Hepatocyte (in vitro differentiated cells): ENCODE measurements around the gene PTPRD. TPM values are rescaled to one million over a fixed set of nuclear protein-coding genes. Genes with fewer than 3 reads are reported as not detected.
A peak's percentile ranks its signal among the peaks of the same experiment; 100 is the strongest.

Experiments used
- DNase-seq: peaks from one replicate; pipeline ENCODE4 v3.0.0-alpha.2; 2016; ENCODE audit warnings: low spot score
- H2AFZ ChIP-seq: fragments of 200-600 bp; sonication (generic); 2 replicates; pipeline ENCODE4 v1.6.0; 2016; ENCODE audit warnings: antibody characterized with exemption, mild to moderate bottlenecking
- H3K27ac ChIP-seq: fragments of 200-600 bp; sonication (generic); 2 replicates; pipeline ENCODE4 v1.5.1; 2016; ENCODE audit warnings: mild to moderate bottlenecking
- H3K27me3 ChIP-seq: fragments of 200-600 bp; sonication (generic); 2 replicates; pipeline ENCODE4 v1.6.1; 2016
- H3K36me3 ChIP-seq: fragments of 200-600 bp; sonication (generic); replicated peaks from 2 replicates; pipeline ENCODE4 v1.5.1; 2016; ENCODE audit warnings: low read depth; ENCODE audit not compliant: insufficient read depth
- H3K4me1 ChIP-seq: fragments of 200-600 bp; sonication (generic); 2 replicates; pipeline ENCODE4 v1.5.1; 2016; ENCODE audit warnings: mild to moderate bottlenecking, moderate library complexity; ENCODE audit not compliant: insufficient read depth
- H3K4me2 ChIP-seq: fragments of 200-600 bp; sonication (generic); 2 replicates; pipeline ENCODE4 v1.6.0; 2016
- H3K4me3 ChIP-seq: fragments of 200-600 bp; sonication (generic); 2 replicates; pipeline ENCODE4 v1.5.1; 2016; ENCODE audit warnings: mild to moderate bottlenecking
- H3K79me2 ChIP-seq: fragments of 200-600 bp; sonication (generic); 2 replicates; pipeline ENCODE4 v1.6.0; 2017; ENCODE audit warnings: mild to moderate bottlenecking
- H3K9me2 ChIP-seq: fragments of 200-600 bp; sonication (generic); replicated peaks from 2 replicates; pipeline ENCODE4 v1.6.0; 2017; ENCODE audit warnings: mild to moderate bottlenecking; ENCODE audit not compliant: insufficient read depth
- H3K9me3 ChIP-seq: fragments of 200-600 bp; sonication (generic); 2 replicates; pipeline ENCODE4 v1.5.1; 2016; ENCODE audit warnings: low read depth, mild to moderate bottlenecking
- H4K20me1 ChIP-seq: fragments of 200-600 bp; sonication (generic); 2 replicates; pipeline ENCODE4 v1.6.0; 2016; ENCODE audit warnings: mild to moderate bottlenecking; ENCODE audit not compliant: insufficient read depth, poor library complexity, severe bottlenecking
- CTCF ChIP-seq: fragments of 200-600 bp; sonication (generic); IDR thresholded peaks from 2 replicates; pipeline ENCODE4 v1.5.1; 2016; ENCODE audit warnings: antibody characterized with exemption, mild to moderate bottlenecking; ENCODE audit not compliant: poor library complexity
- EZH2 ChIP-seq: fragments of 200-600 bp; sonication (generic); IDR thresholded peaks from 2 replicates; pipeline ENCODE4 v1.6.1; 2016; ENCODE audit warnings: antibody characterized with exemption, mild to moderate bottlenecking, borderline replicate concordance
- EZH2phosphoT487 ChIP-seq: fragments of 200-600 bp; sonication (generic); IDR thresholded peaks from one replicate; pipeline ENCODE4 v1.6.1; 2018; ENCODE audit warnings: antibody characterized with exemption, mild to moderate bottlenecking, low read depth, moderate library complexity; ENCODE audit not compliant: unreplicated experiment, severe bottlenecking
- WGBS: methylation state at CpG from one replicate; pipeline ENCODE4 v1.1.6; 2016; ENCODE audit warnings: low lambda C conversion rate; ENCODE audit errors: missing lambda C conversion rate; 5-methylcytosine and 5-hydroxymethylcytosine counted together
- polyA plus RNA-seq: library from polyadenylated mRNA; unstranded; fragments of >200 nt; fragmentation: Nextera tagmentation; extraction: Ambion mirVana; gene quantifications from 2 replicates; pipeline ENCODE4 v1.2.1, GENCODE V29; 2016
- total RNA-seq: library from RNA; depleted of rRNA; stranded (reverse); fragments of >200 nt; gene quantifications from 2 replicates; pipeline ENCODE4 v1.2.3, GENCODE V29; 2014

PTPRD gene
- total and polyA plus RNA-seq, 2 experiments from 2014 or later, result 6.5 to 77.6 TPM

DNA sequence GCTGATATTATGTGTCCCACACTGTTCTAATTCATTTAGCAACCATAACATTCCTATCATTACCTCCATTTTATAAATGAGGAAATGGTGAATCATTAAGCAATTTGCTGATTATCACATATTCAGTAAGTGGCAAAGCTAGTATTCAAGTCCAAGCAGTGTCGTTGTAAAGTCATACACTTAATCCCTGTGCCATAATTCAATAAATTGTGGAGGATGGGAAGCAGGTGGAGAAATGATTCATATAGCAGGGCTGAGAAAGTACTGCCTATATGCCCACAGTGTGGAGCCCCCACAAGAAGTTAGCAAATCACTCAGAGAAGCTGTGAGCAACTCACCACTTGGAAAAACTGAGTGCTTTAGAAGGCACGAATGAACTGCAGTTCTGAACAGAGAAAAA lies 691.0 kb downstream of the PTPRD start:
- no peaks in the 10 kb centered on the region for H3K9me3 ChIP-seq
- no peaks in the 10 kb centered on the region for H4K20me1 ChIP-seq
- no peaks in the 10 kb centered on the region for H3K79me2 ChIP-seq
- H3K4me3 ChIP-seq, result no peak overlapping the region
- no peaks in the 10 kb centered on the region for H3K27me3 ChIP-seq
- no peak for DNase-seq
- 72% methylated on average over 2 of the region's 2 CpGs for WGBS
- H3K36me3 ChIP-seq, result no peaks in the 10 kb centered on the region
- no peak overlapping the region for H3K27ac ChIP-seq
- no peak overlapping the region for H2AFZ ChIP-seq
- H3K9me2 ChIP-seq, result no peaks in the 10 kb centered on the region
- no peak overlapping the region for H3K4me2 ChIP-seq
- no peaks in the 10 kb centered on the region for H3K4me1 ChIP-seq
- TF ChIP-seq CTCF (no peak), EZH2 (no peak), EZH2phosphoT487 (no peak)

GRCh38 chr9:9920425-9921060 lies 692.3 kb downstream of the PTPRD start:
- no peaks in the 10 kb centered on the region for H3K36me3 ChIP-seq
- WGBS, result 62% methylated on average over 7 of the region's 7 CpGs
- no peaks in the 10 kb centered on the region for H3K4me1 ChIP-seq
- TF ChIP-seq EZH2phosphoT487 (no peak), CTCF (peak; percentile 18), EZH2 (no peak)
- no peak for DNase-seq
- no peaks in the 10 kb centered on the region for H3K79me2 ChIP-seq
- H3K9me2 ChIP-seq, result no peaks in the 10 kb centered on the region
- H3K27me3 ChIP-seq, result no peaks in the 10 kb centered on the region
- H3K9me3 ChIP-seq, result no peaks in the 10 kb centered on the region
- no peaks in the 10 kb centered on the region for H4K20me1 ChIP-seq
- H3K4me2 ChIP-seq, result no peak overlapping the region
- no peak overlapping the region for H3K4me3 ChIP-seq
- no peak overlapping the region for H2AFZ ChIP-seq
- no peak overlapping the region for H3K27ac ChIP-seq

DNA sequence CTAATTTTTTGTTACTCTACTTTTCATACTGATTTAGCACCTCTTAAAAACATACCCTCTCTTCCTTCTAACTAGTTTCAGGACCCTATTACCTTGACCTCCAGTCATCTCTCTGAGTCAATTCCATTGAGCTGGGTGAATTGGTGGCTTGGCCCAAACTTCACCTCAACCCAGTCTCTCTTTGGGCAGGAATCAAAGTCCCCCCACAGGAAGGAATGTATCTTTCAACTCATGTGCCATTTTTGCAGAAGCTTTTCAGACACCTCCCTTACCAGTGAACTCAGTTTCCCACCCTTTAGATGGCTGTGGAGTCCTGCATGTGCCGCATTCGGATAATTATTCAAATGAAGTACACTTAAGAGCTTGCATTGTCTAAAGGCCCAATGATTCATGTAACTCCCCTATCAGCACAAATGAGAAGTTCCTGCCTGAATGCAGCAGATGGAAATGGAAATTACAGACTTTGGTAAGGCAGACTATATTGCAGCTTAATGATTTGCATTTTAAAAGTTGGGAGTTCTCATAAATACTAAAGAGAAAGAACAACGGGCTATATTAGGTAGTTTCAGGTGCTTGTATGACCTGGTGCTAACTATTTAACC lies 693.5 kb downstream of the PTPRD start:
- WGBS, result 86% methylated on average over 3 of the region's 3 CpGs
- no peak for DNase-seq
- no peak overlapping the region for H3K4me3 ChIP-seq
- H3K9me2 ChIP-seq, result no peaks in the 10 kb centered on the region
- no peak overlapping the region for H3K27ac ChIP-seq
- no peaks in the 10 kb centered on the region for H3K79me2 ChIP-seq
- no peaks in the 10 kb centered on the region for H3K4me1 ChIP-seq
- no peaks in the 10 kb centered on the region for H4K20me1 ChIP-seq
- TF ChIP-seq EZH2phosphoT487 (no peak), CTCF (no peak)
- no peak overlapping the region for H3K4me2 ChIP-seq
- no peaks in the 10 kb centered on the region for H3K9me3 ChIP-seq
- H2AFZ ChIP-seq, result no peak overlapping the region
- no peaks in the 10 kb centered on the region for H3K36me3 ChIP-seq
- H3K27me3 ChIP-seq, result no peaks in the 10 kb centered on the region

GRCh38 chr9:9917400-9917799 lies 695.4 kb downstream of the PTPRD start:
- H2AFZ ChIP-seq, result no peak overlapping the region
- no peak for TF ChIP-seq CTCF
- TF ChIP-seq EZH2phosphoT487, result no peak
- DNase-seq, result no peak
- no peaks in the 10 kb centered on the region for H3K27me3 ChIP-seq
- H3K4me2 ChIP-seq, result no peak overlapping the region
- H3K9me3 ChIP-seq, result no peaks in the 10 kb centered on the region
- H3K36me3 ChIP-seq, result no peaks in the 10 kb centered on the region
- H3K4me3 ChIP-seq, result no peak overlapping the region
- no peaks in the 10 kb centered on the region for H3K9me2 ChIP-seq
- H3K4me1 ChIP-seq, result no peaks in the 10 kb centered on the region
- H3K79me2 ChIP-seq, result no peaks in the 10 kb centered on the region
- H3K27ac ChIP-seq, result no peak overlapping the region
- H4K20me1 ChIP-seq, result no peaks in the 10 kb centered on the region
